NAMALWA (cell line): ENCODE data around the gene HERC2.
A peak's percentile ranks its signal among the peaks of the same experiment; 100 is the strongest.

Experiments used
- DNase-seq: peaks from one replicate; pipeline ENCODE4 v3.0.0-alpha.2; 2015; ENCODE audit warnings: low spot score

Gene HERC2

DNA sequence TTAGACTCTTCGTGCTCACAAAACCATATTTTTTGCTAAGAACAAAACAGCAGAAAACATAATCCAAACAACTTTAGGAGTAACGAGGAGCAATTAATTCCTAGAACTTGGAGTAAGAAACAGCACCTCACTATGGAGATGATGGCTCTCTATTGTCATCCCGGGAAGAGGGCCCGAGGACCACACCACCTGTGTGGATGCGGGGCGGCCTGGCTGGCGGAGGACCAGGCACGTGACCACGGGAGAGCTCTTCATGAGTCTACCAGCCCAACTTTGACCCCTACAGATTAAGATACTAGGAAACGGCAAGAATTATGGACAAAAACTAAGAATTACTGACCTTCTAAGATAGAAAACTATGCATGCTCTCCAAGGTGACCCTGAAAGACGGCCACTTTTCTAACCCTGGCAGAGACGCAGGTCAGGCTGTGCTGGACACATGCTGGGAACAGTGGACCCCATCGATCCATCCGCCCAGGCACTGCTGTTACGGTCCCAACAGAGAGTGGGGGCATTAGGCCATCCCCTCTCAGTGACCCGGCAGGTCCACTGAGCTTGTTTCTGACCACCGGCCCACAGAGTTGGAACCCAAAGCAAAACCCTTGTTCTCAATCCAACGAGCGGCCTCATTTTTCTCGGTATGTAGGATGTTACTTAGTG lies 209.7 kb downstream of the HERC2 start:
- no peak for DNase-seq

DNA sequence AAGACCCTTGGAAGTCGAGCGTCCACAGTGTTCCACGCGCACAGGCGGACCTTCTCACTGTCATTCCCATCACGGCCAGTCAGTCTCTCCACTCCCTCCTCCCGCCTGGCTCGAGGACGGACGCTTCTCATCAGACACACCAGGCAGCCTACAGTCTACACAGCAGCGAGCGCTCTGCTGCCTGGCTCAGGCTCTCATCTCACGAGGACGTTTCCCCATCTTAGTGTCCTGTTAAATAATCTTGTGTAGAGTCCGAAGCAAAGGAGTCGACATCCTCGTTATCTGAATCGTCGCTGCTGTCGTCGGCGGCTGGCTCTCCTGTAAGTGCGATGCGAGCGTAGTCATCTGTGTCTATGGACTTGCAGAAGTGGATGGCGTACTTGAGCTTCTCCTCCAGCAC lies 210.4 kb downstream of the HERC2 start:
- DNase-seq, result no peak

- no peak for DNase-seq
Observed at GRCh38 chr15:28110481-28110881, 211.5 kb downstream of the HERC2 start.

GRCh38 chr15:28109626-28110455 lies 212.1 kb downstream of the HERC2 start:
- no peak for DNase-seq

GRCh38 chr15:28107904-28108275 lies 214.1 kb downstream of the HERC2 start:
- no peak for DNase-seq

GRCh38 chr15:28107111-28107903 lies 214.7 kb downstream of the HERC2 start:
- no peak for DNase-seq

DNA sequence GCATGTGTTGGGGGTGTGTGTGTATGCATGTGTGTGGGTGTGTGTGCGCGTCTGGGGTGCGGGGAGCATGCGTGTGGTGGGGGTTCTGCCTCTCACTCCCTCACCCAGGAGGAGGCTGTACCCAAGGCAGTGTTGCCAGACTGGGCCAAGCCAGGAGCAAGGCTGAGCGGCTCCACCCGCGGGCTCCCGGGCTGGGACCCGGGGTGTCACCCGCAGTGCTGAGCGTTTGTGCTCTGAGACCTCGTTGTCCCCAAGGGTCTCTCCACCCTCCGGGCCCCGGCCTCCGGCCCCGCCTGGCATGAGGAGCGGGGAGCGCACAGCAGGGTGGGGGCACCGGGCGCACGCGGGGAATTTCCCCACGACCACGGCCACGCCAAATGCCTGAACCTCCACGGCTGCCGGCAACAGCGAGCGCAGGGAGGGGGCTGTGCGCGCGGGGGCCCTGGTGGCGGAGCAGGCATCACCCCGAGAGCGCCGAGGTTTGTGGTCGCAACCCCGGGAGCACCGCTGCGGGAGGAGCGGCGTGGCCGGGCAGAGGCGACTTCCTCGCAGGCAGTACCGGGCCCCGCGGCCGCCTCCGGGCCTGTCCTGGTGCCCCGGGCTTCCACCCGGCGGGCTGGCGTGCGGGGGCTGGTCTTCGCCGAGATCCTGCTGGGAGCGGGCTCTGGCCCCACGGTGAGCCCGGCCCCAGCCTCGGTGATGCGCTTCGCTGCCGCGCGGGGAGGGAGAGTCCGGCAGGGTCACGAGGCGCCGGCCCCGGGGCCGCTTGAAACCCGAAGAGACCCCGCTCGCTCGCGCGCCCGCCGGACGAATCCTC lies 215.5 kb downstream of the HERC2 start:
- no peak for DNase-seq

DNA sequence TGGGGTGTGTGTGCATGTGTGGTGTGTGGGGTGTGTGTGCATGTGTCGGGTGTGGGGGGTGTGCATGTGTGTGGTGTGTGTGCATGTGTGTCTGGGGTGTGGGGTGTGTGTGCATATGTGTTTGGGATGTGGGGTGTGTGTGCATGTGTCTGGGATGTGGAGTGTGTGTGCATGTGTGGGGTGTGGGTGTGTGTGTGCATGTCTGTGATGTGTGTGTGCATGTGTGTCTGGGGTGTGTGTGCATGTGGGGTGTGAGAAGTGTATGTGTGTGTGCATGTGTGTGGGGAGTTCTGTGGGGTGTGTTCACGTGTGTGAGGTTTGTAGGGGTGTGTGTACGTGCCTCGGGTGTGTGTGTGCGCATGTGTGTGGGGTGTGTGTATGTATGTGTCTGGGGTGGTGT lies 216.2 kb downstream of the HERC2 start:
- no peak for DNase-seq

GRCh38 chr15:28105224-28105791 lies 216.7 kb downstream of the HERC2 start:
- no peak for DNase-seq

DNA sequence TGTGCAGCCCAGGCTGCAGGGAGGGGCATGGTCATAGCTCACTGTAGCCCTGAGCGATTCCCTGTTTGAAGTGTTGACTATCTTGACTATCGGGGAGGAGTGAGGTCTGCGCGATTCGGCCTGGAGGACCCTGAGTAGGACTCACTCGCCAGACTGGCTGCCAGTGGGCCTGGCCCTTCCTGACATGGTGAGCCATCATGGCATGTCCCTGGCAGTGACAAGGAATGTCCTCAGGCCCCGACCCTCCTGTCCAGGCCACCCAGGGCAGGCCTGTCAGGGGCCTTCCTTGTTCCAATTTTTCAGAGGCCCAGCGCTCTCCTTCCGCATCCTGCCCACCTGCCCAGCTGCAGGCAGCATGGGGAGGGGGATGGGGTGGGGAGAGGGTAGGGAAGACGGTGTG lies 217.7 kb downstream of the HERC2 start:
- no peak for DNase-seq

GRCh38 chr15:28103831-28104230 lies 218.1 kb downstream of the HERC2 start:
- no peak for DNase-seq

GRCh38 chr15:28101983-28102441 lies 220.0 kb downstream of the HERC2 start:
- no peak for DNase-seq

DNA sequence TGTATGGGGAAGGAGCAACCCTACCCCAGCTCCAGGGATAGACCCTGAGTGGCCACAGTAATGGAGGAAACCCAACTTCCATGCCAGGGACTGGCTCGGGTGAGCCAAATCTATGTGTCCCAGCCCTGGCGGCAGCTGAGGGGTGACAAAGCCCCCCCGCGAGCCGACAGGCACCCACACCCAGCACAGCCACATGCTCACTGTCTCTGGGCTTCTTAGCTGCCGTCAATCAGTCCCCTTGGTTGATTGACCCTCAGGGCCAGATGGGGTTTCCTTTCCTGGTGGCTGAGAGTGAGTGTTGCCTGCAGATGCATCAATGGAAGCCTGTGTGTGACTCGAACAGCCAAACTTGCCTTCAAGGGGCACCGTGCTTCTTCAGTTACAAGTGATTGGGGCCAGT lies 220.8 kb downstream of the HERC2 start:
- DNase-seq, result no peak

DNA sequence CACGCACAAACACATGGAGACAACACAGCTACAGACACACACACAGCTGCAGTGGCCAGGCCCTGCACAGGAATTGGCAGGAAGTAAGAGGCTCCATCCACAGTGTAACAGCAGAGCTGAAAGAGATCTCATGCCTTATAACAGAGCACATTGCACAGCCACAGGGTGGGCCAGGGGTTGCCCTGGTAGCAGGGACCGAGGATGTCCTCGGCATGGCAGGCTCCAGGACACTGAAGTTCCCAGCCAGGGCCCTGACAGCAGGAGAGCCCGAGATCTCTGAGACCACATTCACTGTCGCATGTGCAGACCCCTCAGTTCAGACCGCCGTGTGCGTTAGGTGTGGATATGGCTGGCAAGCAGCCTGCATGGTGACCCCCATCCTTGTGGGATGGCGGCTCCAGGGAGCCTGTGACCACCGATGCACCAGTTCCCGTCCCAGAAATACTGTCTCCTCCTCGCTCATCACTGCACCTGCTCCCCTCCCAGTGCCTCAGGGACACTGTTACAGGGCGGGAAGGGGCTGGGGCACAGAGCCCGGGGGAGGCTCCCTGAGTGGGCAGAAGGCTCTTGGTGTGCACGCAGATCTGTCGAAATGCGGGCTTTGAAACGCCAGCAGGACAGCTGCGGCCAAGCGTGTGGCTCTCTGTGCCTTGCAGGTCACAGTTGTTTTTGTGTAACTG lies 221.3 kb downstream of the HERC2 start:
- no peak for DNase-seq

DNA sequence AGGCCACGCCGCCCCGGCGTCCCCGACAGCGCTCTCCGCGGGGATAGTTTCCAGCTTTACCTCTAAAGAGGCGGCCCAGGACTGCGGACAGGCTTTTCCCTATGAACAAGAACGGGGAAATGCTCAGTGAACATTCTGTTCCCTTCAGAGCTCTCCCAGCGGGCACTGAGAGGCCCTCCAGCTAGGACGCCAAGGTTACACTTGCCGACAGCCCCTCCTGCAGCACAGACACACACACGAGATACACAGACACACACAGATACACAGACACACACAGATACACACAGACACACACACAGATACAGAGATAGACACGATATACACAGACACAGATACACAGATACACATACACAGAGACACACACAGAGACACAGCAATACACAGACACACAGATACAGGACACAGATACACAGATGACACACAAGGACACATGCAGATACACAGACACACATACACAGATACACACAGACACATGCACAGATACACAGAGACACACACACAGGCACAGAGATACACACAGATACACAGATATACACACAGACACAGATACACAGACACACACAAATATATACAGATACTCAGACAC lies 222.3 kb downstream of the HERC2 start:
- DNase-seq, result no peak

GRCh38 chr15:28098766-28099554 lies 223.0 kb downstream of the HERC2 start, which contains the start of gene OCA2:
Gene OCA2, minus strand, starts transcription at chr15:28099315. Its CDS starts 17,441 bp downstream, at chr15:28081874.
- DNase-seq, result peak; percentile 86

GRCh38 chr15:28098360-28098765 lies 223.6 kb downstream of the HERC2 start:
- no peak for DNase-seq

DNA sequence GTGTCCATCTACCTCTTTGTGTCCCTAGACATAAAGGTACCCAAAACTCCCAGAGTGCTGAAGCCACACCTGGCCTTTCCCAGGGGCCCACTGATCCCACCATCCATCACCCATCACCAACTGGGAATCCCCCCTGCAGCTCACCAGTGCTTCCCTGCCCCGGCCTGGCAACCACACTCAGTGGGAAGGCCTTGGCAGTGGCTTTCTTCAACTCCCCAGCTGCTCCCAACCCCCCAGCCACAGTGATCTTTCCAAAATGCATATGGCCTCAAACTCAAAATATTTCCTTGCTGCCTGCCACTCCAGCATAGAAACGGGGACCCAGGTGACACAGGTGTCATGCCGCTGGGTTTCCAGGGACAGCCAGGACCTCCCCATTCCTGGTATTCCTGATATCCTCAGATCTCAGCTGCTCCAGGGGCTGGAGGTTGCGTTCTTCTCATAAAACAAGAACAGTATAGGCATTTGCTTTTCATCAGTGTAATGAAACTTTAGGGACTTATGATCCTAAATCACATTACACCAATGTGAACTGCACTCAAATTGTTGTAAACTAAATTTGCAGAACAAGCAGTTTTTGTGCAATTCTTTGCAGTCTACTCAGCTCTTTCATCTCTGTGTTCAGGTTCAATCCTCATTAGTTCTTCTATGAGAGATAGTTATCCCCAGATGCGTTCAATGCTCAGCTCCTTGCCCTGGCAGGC lies 224.2 kb downstream of the HERC2 start:
- no peak for DNase-seq
